HepG2 (cell line): ENCODE results near the gene AHCY. TPM values are rescaled to one million over a fixed set of nuclear protein-coding genes. Genes with fewer than 3 reads are reported as not detected.

ENCODE experiments used
- ATAC-seq: fragments of 200-7000 bp; cut with Tn5 transposase; 3 replicates; pipeline ENCODE4 v1.9.1; 2020; ENCODE audit warnings: mild to moderate bottlenecking, moderate library complexity
- BruUV-seq: library from RNA; stranded (reverse); fragments of 400-500 nt; replicated peaks from 2 replicates; lab custom pipeline; 2021; lab: Mats Ljungman, UMichigan
- CTCF ChIA-PET: fragments of 300-600 bp; formaldehyde crosslinking; extraction: SDS; loops from one replicate; lab custom pipeline; 2021; ENCODE audit warnings: low total read pairs, inconsistent platforms, low intra/inter-chr PET ratio; lab: Yijun Ruan, JAX
- POLR2A ChIA-PET: fragments of 350-600 bp; sonication (Branson Sonifier 250); formaldehyde crosslinking; loops from one replicate; lab custom pipeline; 2020; ENCODE audit warnings: antibody characterized with exemption, inconsistent platforms; lab: Yijun Ruan, JAX
- DNase-seq: peaks from one replicate; pipeline ENCODE4 v3.0.0-alpha.2; 2015; ENCODE audit warnings: low spot score
- FAIRE-seq: peaks from 3 replicates; lab custom pipeline; 2011; peaks lifted over from hg19 to GRCh38; lab: Jason Lieb, UNC
- H2AFZ ChIP-seq: one replicate; pipeline ENCODE4 v1.6.1; 2011; ENCODE audit warnings: low read length, inconsistent platforms
- H3K27ac ChIP-seq: fragments of 300-600 bp; 3 replicates; pipeline ENCODE4 v1.8.0; 2011; ENCODE audit warnings: mixed run types, mild to moderate bottlenecking, mixed read lengths, low read length, inconsistent platforms; ENCODE audit not compliant: insufficient read depth; ENCODE audit errors: extremely low read length
- H3K27me3 ChIP-seq, 2 experiments: fragments of 200-600 bp in 1 of 2; 2 replicates in 1 of 2; 3 replicates in 1 of 2; pipeline versions ENCODE4 v1.6.0 to v1.8.0; 2011; ENCODE audit warnings: low read length in 2 of 2, mild to moderate bottlenecking in 2 of 2, moderate library complexity in 2 of 2, inconsistent platforms in 1 of 2; ENCODE audit not compliant: insufficient read depth in 2 of 2, control insufficient read depth in 1 of 2
- H3K36me3 ChIP-seq, 2 experiments: fragments of 200-600 bp in 1 of 2; replicated peaks in 1 of 2; 2 replicates in 1 of 2; 3 replicates in 1 of 2; pipeline versions ENCODE4 v1.5.1 to v1.8.0; 2011; ENCODE audit warnings: low read length in 2 of 2, inconsistent platforms in 1 of 2; ENCODE audit not compliant: insufficient read depth in 2 of 2, control insufficient read depth in 1 of 2
- H3K4me1 ChIP-seq: 2 replicates; pipeline ENCODE4 v1.5.1; 2012; ENCODE audit warnings: low read length, inconsistent platforms; ENCODE audit not compliant: insufficient read depth
- H3K4me2 ChIP-seq: 2 replicates; pipeline ENCODE4 v1.6.0; 2011; ENCODE audit warnings: low read depth, low read length, inconsistent platforms
- H3K4me3 ChIP-seq, 3 experiments: fragments of 200-600 bp in 1 of 3; sonication (generic), shearing (Covaris generic) in 1 of 3; replicated peaks in 1 of 3; 2 replicates each; pipeline ENCODE4 v1.5.1; 2011 to 2016; ENCODE audit warnings: low read length in 3 of 3, inconsistent platforms in 2 of 3, low read depth in 2 of 3, mild to moderate bottlenecking in 2 of 3, control low read depth in 1 of 3, mixed read lengths in 1 of 3; ENCODE audit not compliant: insufficient read depth in 1 of 3
- H3K79me2 ChIP-seq: one replicate; pipeline ENCODE4 v1.6.1; 2011; ENCODE audit warnings: low read length, inconsistent platforms; ENCODE audit not compliant: insufficient read depth
- H3K9ac ChIP-seq: 2 replicates; pipeline ENCODE4 v1.6.0; 2011; ENCODE audit warnings: mild to moderate bottlenecking, low read depth, low read length, inconsistent platforms; ENCODE audit not compliant: insufficient read depth
- H3K9me3 ChIP-seq: 2 replicates; pipeline ENCODE4 v1.5.1; 2012; ENCODE audit warnings: mild to moderate bottlenecking, low read length
- H4K20me1 ChIP-seq: 2 replicates; pipeline ENCODE4 v1.6.0; 2011; ENCODE audit warnings: inconsistent platforms, mild to moderate bottlenecking, low read length, moderate library complexity; ENCODE audit not compliant: insufficient read depth
- ATF7 ChIP-seq, 2 experiments: fragments of 450-650 bp in 1 of 2; sonication (generic) in 1 of 2; formaldehyde crosslinking in 1 of 2; IDR thresholded peaks; 2 replicates each; pipeline versions ENCODE4 v1.4.0 to v1.6.1; 2016 to 2020; ENCODE audit warnings: antibody characterized with exemption in 1 of 2, mild to moderate bottlenecking in 1 of 2, missing genetic modification reagents in 1 of 2
- BRD4 ChIP-seq: sonication (generic); formaldehyde crosslinking; IDR thresholded peaks from 2 replicates; pipeline ENCODE4 v1.4.0; 2020; ENCODE audit warnings: missing genetic modification reagents
- NFE2L2 ChIP-seq: fragments of 150-350 bp; IDR thresholded peaks from 2 replicates; pipeline ENCODE4 v1.6.1; 2014; ENCODE audit warnings: low read length
- PBX2 ChIP-seq: IDR thresholded peaks from 2 replicates; pipeline ENCODE4 v1.6.1; 2016; ENCODE audit warnings: control low read depth
- SCMH1 ChIP-seq: sonication (generic); formaldehyde crosslinking; IDR thresholded peaks from 2 replicates; pipeline ENCODE4 v1.9.0; 2021; ENCODE audit warnings: missing genetic modification reagents, mild to moderate bottlenecking, borderline replicate concordance
- SMARCE1 ChIP-seq: fragments of 450-650 bp; IDR thresholded peaks from 2 replicates; pipeline ENCODE4 v1.6.1; 2017; ENCODE audit warnings: borderline replicate concordance
- ZNF225 ChIP-seq: sonication (generic); formaldehyde crosslinking; IDR thresholded peaks from 2 replicates; pipeline ENCODE4 v1.4.0; 2020; ENCODE audit warnings: mild to moderate bottlenecking, missing genetic modification reagents
- ZNF3 ChIP-seq: IDR thresholded peaks from 2 replicates; pipeline ENCODE4 v1.7.0; 2017; ENCODE audit warnings: inconsistent platforms
- ZNF333 ChIP-seq: sonication (generic); formaldehyde crosslinking; IDR thresholded peaks from 2 replicates; pipeline ENCODE4 v1.4.0; 2020; ENCODE audit warnings: mild to moderate bottlenecking, missing genetic modification reagents, borderline replicate concordance
- ZNF496 ChIP-seq: sonication (generic); formaldehyde crosslinking; IDR thresholded peaks from 2 replicates; pipeline ENCODE4 v1.8.1; 2023; ENCODE audit warnings: mild to moderate bottlenecking, moderate library complexity, missing genetic modification reagents; ENCODE audit not compliant: insufficient replicate concordance
- ZNF674 ChIP-seq: sonication (generic); formaldehyde crosslinking; IDR thresholded peaks from 2 replicates; pipeline ENCODE4 v1.5.0; 2020; ENCODE audit warnings: low read depth, mild to moderate bottlenecking, missing genetic modification reagents
- WGBS: methylation state at CpG from one replicate; pipeline ENCODE4 v1.1.6; 2017; ENCODE audit warnings: low lambda C conversion rate; 5-methylcytosine and 5-hydroxymethylcytosine counted together
- in situ Hi-C: cut with HindIII; loops from 2 replicates; pipeline ENCODE4 v1.10.0; 2017; ENCODE audit warnings: low pct_unique_long_range_greater_than_20kb; ENCODE audit not compliant: extremely low pct_ligation_motif_present
- intact Hi-C: fragments of 100-400 bp; cut with micrococcal nuclease; formaldehyde crosslinking; loops from one replicate; pipeline ENCODE4 v1.10.0; 2022; ENCODE audit not compliant: unreplicated experiment
- polyA plus RNA-seq, 8 experiments: library from polyadenylated mRNA; depleted of rRNA in 3 of 8; stranded (reverse) in 7 of 8; unstranded in 1 of 8; fragments of >200 nt; fragmentation: Illumina TruSeq in 4 of 8; extraction: Trizol in 4 of 8; gene quantifications; 2 replicates each; pipeline versions ENCODE4 v1.2.1 to v1.2.3, GENCODE V29; 2011 to 2016; ENCODE audit warnings: low read depth in 4 of 8, missing spikeins in 1 of 8, mixed read lengths in 1 of 8; ENCODE audit not compliant: insufficient read depth in 1 of 8
- total RNA-seq, 5 experiments: library from RNA; depleted of rRNA; stranded (reverse); fragments of >200 nt; fragmentation: Illumina TruSeq; extraction: Trizol; gene quantifications; 2 replicates each; pipeline ENCODE4 v1.2.3, GENCODE V29; 2016; ENCODE audit warnings: low read depth in 1 of 5
- TF ChIP-seq, protein P1 (sequence below): sonication (generic); formaldehyde crosslinking; conservative IDR thresholded peaks from 2 replicates; pipeline ENCODE4 v1.4.0; 2020; ENCODE audit warnings: missing genetic modification reagents

AHCY gene
- total and polyA plus RNA-seq, 2 of the 13 experiments (the other 11 are each of a cell fraction or from before 2014, with no cell fraction given), result 407 to 419 TPM

DNA sequence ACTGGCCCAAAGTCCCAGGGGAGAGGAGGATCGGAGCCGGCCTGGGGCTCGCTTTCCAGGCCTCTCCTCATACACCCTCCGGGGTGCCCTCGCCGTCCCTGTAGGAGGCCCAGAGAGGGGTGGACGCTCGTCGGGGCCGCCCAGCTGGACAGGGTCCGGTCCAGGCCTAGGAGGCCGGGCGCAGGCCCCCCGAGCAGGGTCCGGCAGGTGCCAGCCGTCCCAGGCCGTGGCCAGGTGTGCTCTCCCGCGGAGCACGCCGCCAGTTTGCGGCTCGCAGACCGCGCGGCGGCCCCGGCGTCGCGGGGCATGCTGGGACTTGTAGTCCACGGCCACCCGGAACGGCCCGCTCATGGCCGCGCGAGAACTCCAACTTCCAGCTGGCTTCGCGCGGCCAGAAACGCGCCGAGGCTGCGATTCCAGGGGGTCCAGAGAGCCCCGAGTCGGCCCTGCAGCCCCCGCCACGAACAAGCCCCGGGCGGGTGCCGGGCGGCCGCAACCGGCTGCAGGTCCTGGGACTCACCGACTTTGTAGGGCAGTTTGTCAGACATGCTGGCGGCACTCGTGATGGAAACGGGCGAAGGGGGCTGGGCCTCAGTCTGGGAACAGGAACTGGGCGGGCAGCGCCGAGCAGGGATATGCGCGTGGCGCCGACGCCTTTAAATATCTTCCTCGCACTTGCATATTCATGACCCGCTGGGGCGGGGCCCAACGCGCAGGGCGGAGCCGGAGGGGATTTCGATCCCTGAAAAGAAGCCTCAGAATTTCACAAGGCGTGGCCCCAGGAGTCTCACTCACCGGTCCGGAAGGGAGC, at the start of gene AHCY (continued):
- TF ChIP-seq, protein P1, sequence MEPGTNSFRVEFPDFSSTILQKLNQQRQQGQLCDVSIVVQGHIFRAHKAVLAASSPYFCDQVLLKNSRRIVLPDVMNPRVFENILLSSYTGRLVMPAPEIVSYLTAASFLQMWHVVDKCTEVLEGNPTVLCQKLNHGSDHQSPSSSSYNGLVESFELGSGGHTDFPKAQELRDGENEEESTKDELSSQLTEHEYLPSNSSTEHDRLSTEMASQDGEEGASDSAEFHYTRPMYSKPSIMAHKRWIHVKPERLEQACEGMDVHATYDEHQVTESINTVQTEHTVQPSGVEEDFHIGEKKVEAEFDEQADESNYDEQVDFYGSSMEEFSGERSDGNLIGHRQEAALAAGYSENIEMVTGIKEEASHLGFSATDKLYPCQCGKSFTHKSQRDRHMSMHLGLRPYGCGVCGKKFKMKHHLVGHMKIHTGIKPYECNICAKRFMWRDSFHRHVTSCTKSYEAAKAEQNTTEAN, result peak; percentile 64
- TF ChIP-seq NFE2L2 (no peak), ZNF3 (CRISPR knock-in tag) (no peak), BRD4 (CRISPR knock-in tag) (peak; percentile 95), ZNF674 (CRISPR knock-in tag) (peak; percentile 99), ZNF333 (CRISPR knock-in tag) (peak; percentile 79), SMARCE1 (no peak), ZNF496 (CRISPR knock-in tag) (no peak)

DNA sequence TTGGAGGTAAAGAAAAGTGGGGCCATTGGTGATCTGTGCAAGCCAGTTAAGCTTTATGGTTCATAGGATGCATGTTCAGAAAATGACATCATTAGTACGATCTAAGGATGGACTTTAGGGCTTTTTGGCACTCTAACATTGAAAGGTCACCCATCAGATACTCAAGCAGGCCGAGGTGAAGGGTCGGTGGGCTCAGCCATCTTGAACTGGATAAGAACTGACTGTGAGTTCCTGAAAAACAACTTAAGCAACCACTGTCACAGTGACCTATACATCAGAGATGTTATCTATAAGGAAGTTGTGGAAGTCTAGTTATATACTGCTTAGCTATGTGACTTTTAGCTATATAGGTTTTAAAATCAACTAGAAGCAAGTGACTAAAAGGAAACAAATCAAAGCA, 46.9 kb upstream of the AHCY start:
- no peak for FAIRE-seq

More for the DNA sequence above, 46.9 kb upstream of the AHCY start:
- Histone ChIP-seq H3K4me1 (peaks cover 60% of the 10 kb centered on the region), H3K27ac (no peak overlapping the region), H3K9me3 (no peaks in the 10 kb centered on the region), H4K20me1 (no peaks in the 10 kb centered on the region), H3K4me2 (peak overlapping the region; percentile 8; the same call in 1 of the 2 replicates), H3K4me3 (no peak overlapping the region), H3K9ac (no peak overlapping the region), H3K27me3 (peaks cover 0 to 1% of the 10 kb centered on the region in 2 experiments; a peak in 1 of 5 replicates), H2AFZ (no peak overlapping the region), H3K79me2 (no peaks in the 10 kb centered on the region), H3K36me3 (no peaks in the 10 kb centered on the region)
- WGBS, result 7% methylated on average over 3 of the region's 3 CpGs
- no peak for TF ChIP-seq ZNF225 (CRISPR knock-in tag)
- TF ChIP-seq SCMH1 (CRISPR knock-in tag), result no peak
- TF ChIP-seq PBX2 (CRISPR knock-in tag), result 0 out of 2 replicates have a peak, but pooled peaks have one; percentile 25
- TF ChIP-seq ATF7 (IDR thresholded peaks at IDR 0.05), result peak; percentile 80
- TF ChIP-seq ATF7 (CRISPR knock-in tag; IDR thresholded peaks at IDR 0.05), result no peak
- in situ Hi-C loops (no loop called here), intact Hi-C loops (no loop called here)
- DNase-seq (no peak), ATAC-seq (no peak)
- POLR2A ChIA-PET, result interaction anchor here (1.1 to 3.4 kb wide), 4 partner anchors 13 to 165 kb away, joined by 3 to 14 read pairs (median 4); partner anchors contain the start of gene ITCH
- CTCF ChIA-PET, result no interaction called here
- no TSS peak for BruUV-seq
